ENCODE measurements around the gene SLCO2A1.

DNA sequence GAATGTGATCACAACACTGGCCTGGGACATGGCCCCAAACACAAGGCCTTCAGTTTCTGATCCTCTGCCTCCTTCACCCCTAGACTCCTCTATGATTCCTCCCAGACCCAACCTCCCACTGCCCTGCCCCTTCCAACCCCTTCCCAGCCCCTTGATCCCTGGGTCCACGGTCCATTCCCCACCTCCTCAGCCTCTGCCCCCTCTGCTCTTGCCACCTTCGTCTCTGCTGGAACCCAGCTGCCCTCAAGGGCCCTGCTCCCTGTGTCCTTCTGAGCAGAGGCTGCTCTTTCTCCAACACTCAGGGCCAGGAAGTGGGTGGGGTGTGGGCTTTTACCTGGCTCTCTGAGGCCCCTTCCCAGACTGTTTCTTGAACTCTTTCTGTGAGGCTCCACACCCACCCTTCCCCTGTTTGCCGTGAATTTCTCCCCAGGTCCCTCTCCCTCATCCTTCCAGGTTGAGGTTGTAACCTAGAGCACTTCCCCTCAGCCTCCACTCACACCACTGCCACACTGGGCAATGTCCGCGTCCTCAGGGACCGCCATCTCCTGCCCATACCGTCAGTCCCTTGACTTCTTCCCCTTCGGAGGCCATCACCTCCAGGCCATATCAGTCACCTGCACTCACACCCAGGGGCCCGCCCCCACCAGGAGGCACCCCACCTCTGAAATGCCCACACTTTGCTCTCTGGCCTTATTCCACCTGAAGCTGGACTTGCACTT lies 18.7 kb upstream of the SLCO2A1 start:
- no peak for TF ChIP-seq CREB5 (CRISPR knock-in tag; IDR thresholded peaks at IDR 0.05; ENCODE audit: low read depth)
- no peak for TF ChIP-seq ZFP3 (CRISPR knock-in tag; IDR thresholded peaks at IDR 0.05)
- TF ChIP-seq, protein P1, sequence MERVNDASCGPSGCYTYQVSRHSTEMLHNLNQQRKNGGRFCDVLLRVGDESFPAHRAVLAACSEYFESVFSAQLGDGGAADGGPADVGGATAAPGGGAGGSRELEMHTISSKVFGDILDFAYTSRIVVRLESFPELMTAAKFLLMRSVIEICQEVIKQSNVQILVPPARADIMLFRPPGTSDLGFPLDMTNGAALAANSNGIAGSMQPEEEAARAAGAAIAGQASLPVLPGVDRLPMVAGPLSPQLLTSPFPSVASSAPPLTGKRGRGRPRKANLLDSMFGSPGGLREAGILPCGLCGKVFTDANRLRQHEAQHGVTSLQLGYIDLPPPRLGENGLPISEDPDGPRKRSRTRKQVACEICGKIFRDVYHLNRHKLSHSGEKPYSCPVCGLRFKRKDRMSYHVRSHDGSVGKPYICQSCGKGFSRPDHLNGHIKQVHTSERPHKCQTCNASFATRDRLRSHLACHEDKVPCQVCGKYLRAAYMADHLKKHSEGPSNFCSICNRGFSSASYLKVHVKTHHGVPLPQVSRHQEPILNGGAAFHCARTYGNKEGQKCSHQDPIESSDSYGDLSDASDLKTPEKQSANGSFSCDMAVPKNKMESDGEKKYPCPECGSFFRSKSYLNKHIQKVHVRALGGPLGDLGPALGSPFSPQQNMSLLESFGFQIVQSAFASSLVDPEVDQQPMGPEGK (CRISPR knock-in tag; IDR thresholded peaks at IDR 0.05; ENCODE audit: borderline replicate concordance), result no peak
- TF ChIP-seq ARNTL (CRISPR knock-in tag; IDR thresholded peaks at IDR 0.05; ENCODE audit: borderline replicate concordance, low read depth), result no peak
- no peak for TF ChIP-seq OSR1 (CRISPR knock-in tag; IDR thresholded peaks at IDR 0.05)
- no peak for TF ChIP-seq ZNF8 (CRISPR knock-in tag; IDR thresholded peaks at IDR 0.05)
- TF ChIP-seq SNAI2 (CRISPR knock-in tag; IDR thresholded peaks at IDR 0.05), result no peak
- no peak for TF ChIP-seq ESRRG (CRISPR knock-in tag; IDR thresholded peaks at IDR 0.05)
- TF ChIP-seq PPARA (CRISPR knock-in tag; IDR thresholded peaks at IDR 0.05; ENCODE audit: borderline replicate concordance), result no peak
- no peak for TF ChIP-seq GLIS3 (CRISPR knock-in tag; IDR thresholded peaks at IDR 0.05)
- no peak for TF ChIP-seq ZC3H10 (CRISPR knock-in tag; IDR thresholded peaks at IDR 0.05)
